HCT116 (cell line): ENCODE data around the gene ARHGDIA. TPM values are rescaled to one million over a fixed set of nuclear protein-coding genes. Genes with fewer than 3 reads are reported as not detected.

ENCODE experiments used
- ATAC-seq: fragments of 200-7000 bp; cut with Tn5 transposase; 2 replicates; pipeline ENCODE4 v1.9.1; 2020; ENCODE audit warnings: mild to moderate bottlenecking, moderate library complexity
- BruUV-seq: library from RNA; stranded (reverse); fragments of 400-500 nt; replicated peaks from 2 replicates; lab custom pipeline; 2021; lab: Mats Ljungman, UMichigan
- CTCF ChIA-PET: fragments of 300-600 bp; sonication (Branson Sonifier 250); formaldehyde crosslinking; loops from one replicate; lab custom pipeline; 2021; ENCODE audit warnings: antibody characterized with exemption; lab: Charles Lee
- POLR2A ChIA-PET: fragments of 300-600, 350-600 bp; sonication (Branson Sonifier 250); formaldehyde crosslinking; loops from one replicate; lab custom pipeline; 2021; ENCODE audit warnings: antibody characterized with exemption; lab: Charles Lee
- RAD21 ChIA-PET, 2 experiments: fragments of 300-600 bp; sonication (Branson Sonifier 250); formaldehyde crosslinking; loops; one replicate each; lab custom pipeline; 2023; ENCODE audit warnings: low total read pairs in 2 of 2; ENCODE audit not compliant: uncharacterized antibody in 2 of 2, unreplicated experiment in 2 of 2, low non-redundant PET in 1 of 2; lab: Charles Lee
- DNase-seq: peaks from one replicate; pipeline ENCODE4 v3.0.0-alpha.2; 2010; ENCODE audit warnings: low read depth, low spot score
- H2AFZ ChIP-seq: fragments of 200-600 bp; shearing (Covaris generic), sonication (generic); 2 replicates; pipeline ENCODE4 v1.6.1; 2017; ENCODE audit warnings: low read depth, mixed run types, mixed read lengths, antibody characterized with exemption, low read length; ENCODE audit not compliant: poor library complexity, severe bottlenecking
- H3K27ac ChIP-seq: 2 replicates; pipeline ENCODE4 v1.5.1; 2012; ENCODE audit warnings: low read depth, low read length
- H3K27me3 ChIP-seq: fragments of 200-600 bp; sonication (generic); 2 replicates; pipeline ENCODE4 v1.6.1; 2016; ENCODE audit warnings: mixed run types, low read length, mixed read lengths; ENCODE audit not compliant: insufficient read depth
- H3K36me3 ChIP-seq, 2 experiments: fragments of 200-500 bp in 1 of 2; fragments of 200-600 bp in 1 of 2; sonication (Bioruptor generic) in 1 of 2; sonication (generic) in 1 of 2; 2 replicates each; pipeline versions ENCODE4 v1.5.1 to v1.6.1; 2014 to 2016; ENCODE audit warnings: low read length in 2 of 2, inconsistent platforms in 1 of 2, mixed read lengths in 1 of 2, mixed run types in 1 of 2; ENCODE audit not compliant: insufficient read depth in 2 of 2, control insufficient read depth in 1 of 2
- H3K4me1 ChIP-seq, 2 experiments: fragments of 200-600 bp in 1 of 2; sonication (generic) in 1 of 2; 2 replicates each; pipeline versions ENCODE4 v1.5.1 to v1.6.1; 2012 to 2017; ENCODE audit warnings: low read length in 2 of 2, inconsistent platforms in 1 of 2, mild to moderate bottlenecking in 1 of 2, mixed read lengths in 1 of 2, mixed run types in 1 of 2, moderate library complexity in 1 of 2; ENCODE audit not compliant: insufficient read depth in 2 of 2, control insufficient read depth in 1 of 2
- H3K4me2 ChIP-seq: fragments of 200-600 bp; sonication (generic); 2 replicates; pipeline ENCODE4 v1.6.1; 2017; ENCODE audit warnings: mixed run types, low read length, mixed read lengths
- H3K4me3 ChIP-seq, 2 experiments: fragments of 200-600 bp in 1 of 2; sonication (generic) in 1 of 2; replicated peaks in 1 of 2; 2 replicates each; pipeline ENCODE4 v1.5.1; 2011 to 2016; ENCODE audit warnings: low read length in 2 of 2, control low read depth in 1 of 2, low read depth in 1 of 2, mild to moderate bottlenecking in 1 of 2, mixed read lengths in 1 of 2, mixed run types in 1 of 2
- H3K79me2 ChIP-seq: fragments of 200-600 bp; sonication (generic); 2 replicates; pipeline ENCODE4 v1.6.1; 2017; ENCODE audit warnings: mild to moderate bottlenecking, mixed run types, low read length, moderate library complexity, mixed read lengths; ENCODE audit not compliant: insufficient read depth
- H3K9ac ChIP-seq: fragments of 200-600 bp; sonication (generic); 2 replicates; pipeline ENCODE4 v1.6.1; 2016; ENCODE audit warnings: low read length, mixed read lengths
- H3K9me2 ChIP-seq: fragments of 200-600 bp; sonication (generic), shearing (Covaris generic); 2 replicates; pipeline ENCODE4 v1.6.1; 2017; ENCODE audit warnings: mixed run types, mild to moderate bottlenecking, moderate library complexity; ENCODE audit not compliant: insufficient read depth
- H3K9me3 ChIP-seq, 2 experiments: fragments of 200-500 bp in 1 of 2; fragments of 200-600 bp in 1 of 2; sonication (Bioruptor generic) in 1 of 2; sonication (generic) in 1 of 2; 2 replicates each; pipeline ENCODE4 v1.6.1; 2014 to 2017; ENCODE audit warnings: low read length in 2 of 2, mixed read lengths in 2 of 2, inconsistent platforms in 1 of 2, low read depth in 1 of 2, mild to moderate bottlenecking in 1 of 2, mixed run types in 1 of 2, moderate library complexity in 1 of 2; ENCODE audit not compliant: control insufficient read depth in 1 of 2, insufficient read depth in 1 of 2
- H4K20me1 ChIP-seq: fragments of 200-600 bp; sonication (generic), shearing (Covaris generic); 2 replicates; pipeline ENCODE4 v1.6.1; 2017; ENCODE audit warnings: mixed run types, mild to moderate bottlenecking, moderate library complexity; ENCODE audit not compliant: insufficient read depth
- CBX3 ChIP-seq: IDR thresholded peaks from 2 replicates; pipeline ENCODE4 v1.6.1; 2012; ENCODE audit warnings: low read depth
- CEBPB ChIP-seq: IDR thresholded peaks from 2 replicates; pipeline ENCODE4 v1.6.1; 2012; ENCODE audit warnings: low read depth
- EGR1 ChIP-seq: IDR thresholded peaks from 2 replicates; pipeline ENCODE4 v1.6.1; 2012; ENCODE audit warnings: low read depth
- ELF1 ChIP-seq: IDR thresholded peaks from 2 replicates; pipeline ENCODE4 v1.6.1; 2012; ENCODE audit warnings: low read depth, borderline replicate concordance
- EZH2 ChIP-seq: fragments of 200-600 bp; sonication (generic); IDR thresholded peaks from 2 replicates; pipeline ENCODE4 v1.6.1; 2017; ENCODE audit warnings: antibody characterized with exemption, mixed run types
- EZH2phosphoT487 ChIP-seq: fragments of 200-600 bp; IDR thresholded peaks from 2 replicates; pipeline ENCODE4 v1.6.1; 2018; ENCODE audit warnings: antibody characterized with exemption, borderline replicate concordance
- FOSL1 ChIP-seq: IDR thresholded peaks from 2 replicates; pipeline ENCODE4 v1.6.1; 2012; ENCODE audit warnings: low read depth
- MAX ChIP-seq: IDR thresholded peaks from 2 replicates; pipeline ENCODE4 v1.6.1; 2012
- POLR2A ChIP-seq: IDR thresholded peaks from 2 replicates; pipeline ENCODE4 v1.7.0; 2011; ENCODE audit warnings: borderline replicate concordance; ENCODE audit not compliant: insufficient read depth, insufficient read length; ENCODE audit errors: extremely low read depth
- POLR2AphosphoS5 ChIP-seq: IDR thresholded peaks from 2 replicates; pipeline ENCODE4 v1.6.1; 2011; ENCODE audit warnings: mild to moderate bottlenecking, low read depth, low read length, moderate library complexity
- RAD21 ChIP-seq: IDR thresholded peaks from 2 replicates; pipeline ENCODE4 v1.6.1; 2012; ENCODE audit warnings: low read depth, mild to moderate bottlenecking
- SIN3A ChIP-seq: IDR thresholded peaks from 2 replicates; pipeline ENCODE4 v1.6.1; 2012; ENCODE audit warnings: low read depth
- SP1 ChIP-seq: IDR thresholded peaks from 2 replicates; pipeline ENCODE4 v1.6.1; 2012; ENCODE audit warnings: low read depth
- SRF ChIP-seq: IDR thresholded peaks from 2 replicates; pipeline ENCODE4 v1.6.1; 2012; ENCODE audit warnings: low read depth
- TCF7L2 ChIP-seq: IDR thresholded peaks from 2 replicates; pipeline ENCODE4 v1.7.0; 2011; ENCODE audit warnings: borderline replicate concordance, inconsistent platforms; ENCODE audit not compliant: insufficient read depth, insufficient read length; ENCODE audit errors: extremely low read depth
- YY1 ChIP-seq: IDR thresholded peaks from 2 replicates; pipeline ENCODE4 v1.6.1; 2011; ENCODE audit warnings: low read length, low read depth, moderate library complexity, mild to moderate bottlenecking; ENCODE audit not compliant: insufficient replicate concordance; ENCODE audit errors: extremely low read depth
- ZFX ChIP-seq: fragments of 450-650 bp; IDR thresholded peaks from 2 replicates; pipeline ENCODE4 v1.6.1; 2017
- ZNF274 ChIP-seq: fragments of 200-500 bp; sonication (Bioruptor generic); IDR thresholded peaks from 2 replicates; pipeline ENCODE4 v1.6.1; 2014; ENCODE audit warnings: mild to moderate bottlenecking, low read depth, low read length, inconsistent platforms
- intact Hi-C: fragments of 100-400 bp; cut with micrococcal nuclease; formaldehyde crosslinking; loops from 2 replicates; pipeline ENCODE4 v1.10.0; 2022
- total RNA-seq: library from RNA; stranded (reverse); gene quantifications from one replicate; pipeline ENCODE4 v1.2.1, GENCODE V29; 2021; ENCODE audit not compliant: unreplicated experiment
- TF ChIP-seq, protein P1 (sequence below): IDR thresholded peaks from 2 replicates; pipeline ENCODE4 v1.6.1; 2012
- TF ChIP-seq, protein P2 (sequence below): IDR thresholded peaks from 2 replicates; pipeline ENCODE4 v1.6.1; 2011; ENCODE audit warnings: mild to moderate bottlenecking, low read length, moderate library complexity; ENCODE audit not compliant: insufficient replicate concordance; ENCODE audit errors: extremely low read depth
- TF ChIP-seq, protein P3 (sequence below), 3 experiments: fragments of 200-600 bp in 1 of 3; sonication (generic) in 1 of 3; IDR thresholded peaks in 2 of 3; conservative IDR thresholded peaks in 1 of 3; 2 replicates each; pipeline ENCODE4 v1.5.1; 2012 to 2017; ENCODE audit warnings: low read depth in 2 of 3, low read length in 2 of 3, antibody characterized with exemption in 1 of 3, borderline replicate concordance in 1 of 3, control low read depth in 1 of 3, mild to moderate bottlenecking in 1 of 3, mixed read lengths in 1 of 3, mixed run types in 1 of 3, moderate library complexity in 1 of 3; ENCODE audit not compliant: insufficient read depth in 1 of 3

ARHGDIA gene
- total RNA-seq, 1 experiment from 2014 or later, result 554 TPM

DNA sequence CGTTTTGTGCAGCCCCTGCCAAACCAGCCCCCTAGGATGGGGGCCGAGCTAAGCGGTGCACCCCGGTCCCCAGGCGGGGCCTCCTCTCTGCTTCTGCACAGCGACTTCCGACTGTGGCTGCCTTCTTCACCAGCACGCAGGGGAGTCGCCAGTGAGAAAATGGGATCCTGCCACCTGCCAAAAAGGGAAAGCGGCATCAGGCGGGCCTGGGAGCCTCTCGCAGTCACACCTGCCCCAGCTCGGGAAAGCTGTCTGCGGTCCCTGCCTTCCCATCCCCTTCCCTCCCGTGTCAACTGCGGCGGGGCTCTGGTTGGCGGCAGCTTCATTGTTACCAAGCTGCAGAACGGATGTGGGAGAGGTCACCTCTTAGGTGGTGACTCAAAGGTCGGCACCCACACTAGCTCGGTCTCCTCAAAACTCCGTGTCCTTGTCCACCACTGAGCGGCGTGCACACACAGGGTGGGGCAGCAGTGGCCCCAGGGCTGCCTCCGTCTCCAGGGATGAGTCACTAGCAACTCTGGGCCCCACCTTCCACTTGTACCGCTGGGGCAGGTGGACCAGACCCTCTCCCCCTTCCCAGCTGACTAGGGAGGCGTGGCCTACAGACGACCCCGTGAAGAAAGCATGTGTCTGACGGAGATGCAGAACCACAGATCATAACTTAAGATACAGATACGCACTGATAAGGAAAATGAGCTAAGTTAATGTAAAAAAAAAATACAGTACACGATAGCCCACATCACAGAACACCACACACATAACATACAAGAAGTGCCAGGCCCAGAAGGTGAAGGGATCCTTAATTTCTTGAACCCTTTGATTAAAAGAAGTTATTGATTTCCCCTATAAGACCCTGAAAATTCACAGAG lies 41.5 kb upstream of the ARHGDIA start:
- H2AFZ ChIP-seq, result no peak overlapping the region
- H3K27me3 ChIP-seq, result no peaks in the 10 kb centered on the region
- peak; percentile 49 for ATAC-seq
- no TSS peak for BruUV-seq
- peaks cover 40% of the 10 kb centered on the region for H3K79me2 ChIP-seq
- H3K4me1 ChIP-seq, result peaks cover 39 to 56% of the 10 kb centered on the region in 2 experiments
- H3K4me2 ChIP-seq, result peak overlapping the region; percentile 66
- peaks cover 21 to 39% of the 10 kb centered on the region in 2 experiments for H3K36me3 ChIP-seq
- H4K20me1 ChIP-seq, result no peaks in the 10 kb centered on the region
- no peaks in the 10 kb centered on the region for H3K9me3 ChIP-seq
- peak; percentile 81 for DNase-seq
- H3K9ac ChIP-seq, result peak overlapping the region; percentile 27; the same call in 1 of the 2 replicates
- RAD21 ChIA-PET, result interaction anchor here in 1 of 2 experiments (1.3 kb wide), 1 partner anchor 13 kb away, joined by 3 read pairs; no protein-coding TSS in a partner anchor
- intact Hi-C loops, result loop anchor here (5.0 kb wide), 1 partner anchor 110 kb away; the partner anchor contains the start of genes CENPX and LRRC45
- H3K9me2 ChIP-seq, result no peaks in the 10 kb centered on the region
- peak overlapping the region; percentile 60 for H3K27ac ChIP-seq
- peak overlapping the region in 1 of 2 experiments; percentile 2; a peak in 1 of 4 replicates for H3K4me3 ChIP-seq
- CTCF ChIA-PET, result interaction anchor here (0.9 to 1.8 kb wide), 2 partner anchors 11 to 109 kb away, joined by 4 to 9 read pairs; partner anchors contain the start of genes CENPX and LRRC45
- POLR2A ChIA-PET, result interaction anchor here (1.1 to 1.3 kb wide), 2 partner anchors 14 to 15 kb away, joined by 3 read pairs; no protein-coding TSS in a partner anchor
- TF ChIP-seq, protein P1, sequence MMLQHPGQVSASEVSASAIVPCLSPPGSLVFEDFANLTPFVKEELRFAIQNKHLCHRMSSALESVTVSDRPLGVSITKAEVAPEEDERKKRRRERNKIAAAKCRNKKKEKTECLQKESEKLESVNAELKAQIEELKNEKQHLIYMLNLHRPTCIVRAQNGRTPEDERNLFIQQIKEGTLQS, result no peak
- TF ChIP-seq EZH2 (no peak), ZNF274 (no peak), FOSL1 (no peak), YY1 (peak; percentile 62), SRF (no peak), ZFX (no peak), CBX3 (no peak), RAD21 (no peak), ELF1 (no peak), POLR2A (no peak), MAX (peak; percentile 87), EGR1 (no peak), CEBPB (no peak), SIN3A (peak; percentile 65; the same call in 1 of the 2 replicates), POLR2AphosphoS5 (peak; percentile 65), SP1 (peak; percentile 93), TCF7L2 (no peak), EZH2phosphoT487 (no peak)
- TF ChIP-seq, protein P2, sequence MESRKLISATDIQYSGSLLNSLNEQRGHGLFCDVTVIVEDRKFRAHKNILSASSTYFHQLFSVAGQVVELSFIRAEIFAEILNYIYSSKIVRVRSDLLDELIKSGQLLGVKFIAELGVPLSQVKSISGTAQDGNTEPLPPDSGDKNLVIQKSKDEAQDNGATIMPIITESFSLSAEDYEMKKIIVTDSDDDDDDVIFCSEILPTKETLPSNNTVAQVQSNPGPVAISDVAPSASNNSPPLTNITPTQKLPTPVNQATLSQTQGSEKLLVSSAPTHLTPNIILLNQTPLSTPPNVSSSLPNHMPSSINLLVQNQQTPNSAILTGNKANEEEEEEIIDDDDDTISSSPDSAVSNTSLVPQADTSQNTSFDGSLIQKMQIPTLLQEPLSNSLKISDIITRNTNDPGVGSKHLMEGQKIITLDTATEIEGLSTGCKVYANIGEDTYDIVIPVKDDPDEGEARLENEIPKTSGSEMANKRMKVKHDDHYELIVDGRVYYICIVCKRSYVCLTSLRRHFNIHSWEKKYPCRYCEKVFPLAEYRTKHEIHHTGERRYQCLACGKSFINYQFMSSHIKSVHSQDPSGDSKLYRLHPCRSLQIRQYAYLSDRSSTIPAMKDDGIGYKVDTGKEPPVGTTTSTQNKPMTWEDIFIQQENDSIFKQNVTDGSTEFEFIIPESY, result no peak
- TF ChIP-seq, protein P3, sequence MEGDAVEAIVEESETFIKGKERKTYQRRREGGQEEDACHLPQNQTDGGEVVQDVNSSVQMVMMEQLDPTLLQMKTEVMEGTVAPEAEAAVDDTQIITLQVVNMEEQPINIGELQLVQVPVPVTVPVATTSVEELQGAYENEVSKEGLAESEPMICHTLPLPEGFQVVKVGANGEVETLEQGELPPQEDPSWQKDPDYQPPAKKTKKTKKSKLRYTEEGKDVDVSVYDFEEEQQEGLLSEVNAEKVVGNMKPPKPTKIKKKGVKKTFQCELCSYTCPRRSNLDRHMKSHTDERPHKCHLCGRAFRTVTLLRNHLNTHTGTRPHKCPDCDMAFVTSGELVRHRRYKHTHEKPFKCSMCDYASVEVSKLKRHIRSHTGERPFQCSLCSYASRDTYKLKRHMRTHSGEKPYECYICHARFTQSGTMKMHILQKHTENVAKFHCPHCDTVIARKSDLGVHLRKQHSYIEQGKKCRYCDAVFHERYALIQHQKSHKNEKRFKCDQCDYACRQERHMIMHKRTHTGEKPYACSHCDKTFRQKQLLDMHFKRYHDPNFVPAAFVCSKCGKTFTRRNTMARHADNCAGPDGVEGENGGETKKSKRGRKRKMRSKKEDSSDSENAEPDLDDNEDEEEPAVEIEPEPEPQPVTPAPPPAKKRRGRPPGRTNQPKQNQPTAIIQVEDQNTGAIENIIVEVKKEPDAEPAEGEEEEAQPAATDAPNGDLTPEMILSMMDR (IDR thresholded peaks at IDR 0.05 in 2 of 3, conservative IDR thresholded peaks at IDR 0.05 in 1 of 3; ENCODE audit: borderline replicate concordance in 1 of 3, insufficient read depth in 1 of 3, low read depth in 2 of 3, low read length in 2 of 3), result 0 out of 6 replicates have a peak, but pooled peaks of 1 of the 3 experiments have one; percentile 6
